OCI-LY1 (cell line): ENCODE results near the gene SAG.
"Not testable (repeated sequence)": the region's sequence is repeated elsewhere in the genome, so short reads cannot be mapped to it uniquely, and the experiment has no call there.

ENCODE experiments used
- H2AFZ ChIP-seq: fragments of 200-600 bp; sonication (generic), shearing (Covaris generic); 2 replicates; pipeline ENCODE4 v1.6.0; 2014; ENCODE audit warnings: antibody characterized with exemption, mild to moderate bottlenecking, low read length
- H3F3A ChIP-seq: fragments of 200-600 bp; sonication (generic), shearing (Covaris generic); 2 replicates; pipeline ENCODE4 v1.6.0; 2014; ENCODE audit warnings: mild to moderate bottlenecking, antibody characterized with exemption, low read length, moderate library complexity; ENCODE audit not compliant: insufficient read depth
- H3K27ac ChIP-seq: fragments of 200-600 bp; sonication (generic); 2 replicates; pipeline ENCODE4 v1.5.1; 2014; ENCODE audit warnings: low read length, mixed run types, mild to moderate bottlenecking, low read depth; ENCODE audit not compliant: poor library complexity, severe bottlenecking
- H3K27me3 ChIP-seq: fragments of 200-600 bp; sonication (generic); 2 replicates; pipeline ENCODE4 v1.6.0; 2014; ENCODE audit warnings: antibody characterized with exemption, mild to moderate bottlenecking, low read length, moderate library complexity; ENCODE audit not compliant: insufficient read depth
- H3K36me3 ChIP-seq: fragments of 200-600 bp; sonication (generic); 2 replicates; pipeline ENCODE4 v1.6.1; 2014; ENCODE audit warnings: mild to moderate bottlenecking, antibody characterized with exemption, low read length, moderate library complexity, mixed read lengths; ENCODE audit not compliant: insufficient read depth
- H3K4me1 ChIP-seq: fragments of 200-600 bp; sonication (generic); 2 replicates; pipeline ENCODE4 v1.5.1; 2014; ENCODE audit warnings: mild to moderate bottlenecking, low read length, moderate library complexity; ENCODE audit not compliant: insufficient read depth, severe bottlenecking
- H3K4me2 ChIP-seq: fragments of 200-600 bp; sonication (generic), shearing (Covaris generic); 2 replicates; pipeline ENCODE4 v1.6.1; 2014; ENCODE audit warnings: low read length
- H3K4me3 ChIP-seq: fragments of 200-600 bp; sonication (generic); 2 replicates; pipeline ENCODE4 v1.5.1; 2014; ENCODE audit warnings: low read length, low read depth, mild to moderate bottlenecking, mixed read lengths; ENCODE audit not compliant: poor library complexity, severe bottlenecking
- H3K79me2 ChIP-seq: fragments of 200-600 bp; shearing (Covaris generic); 2 replicates; pipeline ENCODE4 v1.6.1; 2016; ENCODE audit warnings: mixed run types, low read length, mixed read lengths; ENCODE audit not compliant: insufficient read depth
- H3K9ac ChIP-seq: fragments of 200-600 bp; sonication (generic), shearing (Covaris generic); 2 replicates; pipeline ENCODE4 v1.6.1; 2014; ENCODE audit warnings: mild to moderate bottlenecking, low read length, mixed read lengths
- H3K9me2 ChIP-seq: fragments of 200-600 bp; sonication (generic), shearing (Covaris generic); 2 replicates; pipeline ENCODE4 v1.6.1; 2014; ENCODE audit warnings: low read depth, mild to moderate bottlenecking, low read length, mixed read lengths
- H3K9me3 ChIP-seq: fragments of 200-600 bp; shearing (Covaris generic); 2 replicates; pipeline ENCODE4 v1.6.1; 2014; ENCODE audit warnings: low read length, mixed read lengths
- H4K20me1 ChIP-seq: fragments of 200-600 bp; sonication (generic), shearing (Covaris generic); 2 replicates; pipeline ENCODE4 v1.6.0; 2016; ENCODE audit warnings: mild to moderate bottlenecking, low read length; ENCODE audit not compliant: insufficient read depth
- CTCF ChIP-seq: fragments of 200-600 bp; sonication (generic), shearing (Covaris generic); IDR thresholded peaks from 2 replicates; pipeline ENCODE4 v1.5.1; 2017; ENCODE audit warnings: mild to moderate bottlenecking, antibody characterized with exemption, low read length, moderate library complexity, mixed read lengths
- EZH2 ChIP-seq: fragments of 200-600 bp; sonication (generic), shearing (Covaris generic); IDR thresholded peaks from 2 replicates; pipeline ENCODE4 v1.8.0; 2017; ENCODE audit warnings: borderline replicate concordance, mixed run types, mild to moderate bottlenecking, antibody characterized with exemption, low read length, moderate library complexity, mixed read lengths

The SAG gene

GRCh38 chr2:233331536-233331935 is 23.9 kb downstream of the SAG start:
- H3K27me3 ChIP-seq: 0 out of 2 replicates have a peak, but pooled peaks cover 5% of the 10 kb centered on the region
- TF ChIP-seq CTCF (no peak), EZH2 (no peak)
- H2AFZ ChIP-seq: peak overlapping the region; percentile 88
- no peaks in the 10 kb centered on the region for H3K36me3 ChIP-seq
- 0 out of 2 replicates have a peak, but pooled peaks cover 2% of the 10 kb centered on the region for H3K9me3 ChIP-seq
- no peaks in the 10 kb centered on the region for H3F3A ChIP-seq
- H3K4me1 ChIP-seq: peaks cover 12% of the 10 kb centered on the region
- peak overlapping the region; percentile 46 for H3K27ac ChIP-seq
- H3K4me3 ChIP-seq: peak overlapping the region; percentile 35
- H3K9me2 ChIP-seq: no peaks in the 10 kb centered on the region
- no peaks in the 10 kb centered on the region for H4K20me1 ChIP-seq
- no peaks in the 10 kb centered on the region for H3K79me2 ChIP-seq
- H3K9ac ChIP-seq: no peak overlapping the region
- peak overlapping the region; percentile 51 for H3K4me2 ChIP-seq

GRCh38 chr2:233332125-233332524 is 24.5 kb downstream of the SAG start:
- Histone ChIP-seq H3K9ac (no peak overlapping the region), H2AFZ (0 out of 2 replicates have a peak overlapping the region, but pooled peaks have one; percentile 1), H3K4me2 (peak overlapping the region; percentile 51), H3F3A (no peaks in the 10 kb centered on the region), H3K4me3 (no peak overlapping the region), H3K9me2 (no peaks in the 10 kb centered on the region), H3K36me3 (no peaks in the 10 kb centered on the region), H4K20me1 (no peaks in the 10 kb centered on the region), H3K9me3 (0 out of 2 replicates have a peak, but pooled peaks cover 2% of the 10 kb centered on the region), H3K27me3 (0 out of 2 replicates have a peak, but pooled peaks cover 5% of the 10 kb centered on the region), H3K79me2 (no peaks in the 10 kb centered on the region), H3K4me1 (peaks cover 12% of the 10 kb centered on the region), H3K27ac (peak overlapping the region; percentile 16)
- TF ChIP-seq EZH2 (no peak), CTCF (no peak)

GRCh38 chr2:233334915-233335314 is 27.3 kb downstream of the SAG start:
- no peak overlapping the region for H3K27ac ChIP-seq
- no peak overlapping the region for H2AFZ ChIP-seq
- no peak overlapping the region for H3K4me3 ChIP-seq
- H3K36me3 ChIP-seq: no peaks in the 10 kb centered on the region
- H3F3A ChIP-seq: no peaks in the 10 kb centered on the region
- H3K9me2 ChIP-seq: no peaks in the 10 kb centered on the region
- H3K79me2 ChIP-seq: no peaks in the 10 kb centered on the region
- H3K4me2 ChIP-seq: no peak overlapping the region
- H3K27me3 ChIP-seq: peaks cover 5% of the 10 kb centered on the region; the same call in 1 of the 2 replicates
- H3K9me3 ChIP-seq: 0 out of 2 replicates have a peak, but pooled peaks cover 2% of the 10 kb centered on the region
- H3K4me1 ChIP-seq: peaks cover 12% of the 10 kb centered on the region
- H4K20me1 ChIP-seq: no peaks in the 10 kb centered on the region
- TF ChIP-seq EZH2: no peak
- no peak for TF ChIP-seq CTCF
- H3K9ac ChIP-seq: no peak overlapping the region

- H3K9me3 ChIP-seq, H3K4me3 ChIP-seq, H3K27ac ChIP-seq, H3K9ac ChIP-seq, H3F3A ChIP-seq, H4K20me1 ChIP-seq, H3K79me2 ChIP-seq, H3K36me3 ChIP-seq, H3K4me2 ChIP-seq, H3K9me2 ChIP-seq, H3K27me3 ChIP-seq, H2AFZ ChIP-seq: not testable (repeated sequence)
- peaks cover 11% of the 10 kb centered on the region for H3K4me1 ChIP-seq
These were observed 28.5 kb downstream of the SAG start for GRCh38 chr2:233336091-233336490.
